OCI-LY7 (cell line): Measurements from ENCODE around the gene SYT14. TPM values are rescaled to one million over a fixed set of nuclear protein-coding genes. Genes with fewer than 3 reads are reported as not detected.

ENCODE experiments used
- BruUV-seq: library from RNA; stranded (reverse); fragments of 400-500 nt; replicated peaks from 2 replicates; lab custom pipeline; 2021; lab: Mats Ljungman, UMichigan
- CTCF ChIA-PET: fragments of 300-600 bp; sonication (Branson Sonifier 250); formaldehyde crosslinking; loops from one replicate; lab custom pipeline; 2022; ENCODE audit warnings: antibody characterized with exemption; ENCODE audit not compliant: unreplicated experiment; lab: Charles Lee
- POLR2A ChIA-PET: fragments of 300-600 bp; sonication (Branson Sonifier 250); formaldehyde crosslinking; loops from one replicate; lab custom pipeline; 2022; ENCODE audit warnings: antibody characterized with exemption; lab: Charles Lee
- DNase-seq: peaks from one replicate; pipeline ENCODE4 v3.0.0-alpha.2; 2015; ENCODE audit warnings: low spot score
- H2AFZ ChIP-seq: fragments of 200-600 bp; sonication (generic), shearing (Covaris generic); 2 replicates; pipeline ENCODE4 v1.6.1; 2014; ENCODE audit warnings: mild to moderate bottlenecking, antibody characterized with exemption, low read length, moderate library complexity
- H3K27ac ChIP-seq: fragments of 200-600 bp; sonication (generic); 2 replicates; pipeline ENCODE4 v1.5.1; 2014; ENCODE audit warnings: mixed run types, low read depth, mild to moderate bottlenecking, moderate library complexity, low read length, inconsistent platforms; ENCODE audit not compliant: poor library complexity, severe bottlenecking
- H3K36me3 ChIP-seq: fragments of 200-600 bp; sonication (generic); 2 replicates; pipeline ENCODE4 v1.6.1; 2014; ENCODE audit warnings: mild to moderate bottlenecking, antibody characterized with exemption, low read length, moderate library complexity, mixed read lengths; ENCODE audit not compliant: insufficient read depth
- H3K4me1 ChIP-seq: fragments of 200-600 bp; sonication (generic); 2 replicates; pipeline ENCODE4 v1.5.1; 2014; ENCODE audit warnings: mild to moderate bottlenecking, low read length; ENCODE audit not compliant: insufficient read depth, poor library complexity, severe bottlenecking
- H3K4me2 ChIP-seq: fragments of 200-600 bp; sonication (generic); 2 replicates; pipeline ENCODE4 v1.6.1; 2014; ENCODE audit warnings: mild to moderate bottlenecking, low read length
- H3K4me3 ChIP-seq: fragments of 200-600 bp; sonication (generic); 2 replicates; pipeline ENCODE4 v1.5.1; 2014; ENCODE audit warnings: mild to moderate bottlenecking, low read depth, low read length; ENCODE audit not compliant: poor library complexity, severe bottlenecking
- H3K79me2 ChIP-seq: fragments of 200-600 bp; sonication (generic); 2 replicates; pipeline ENCODE4 v1.6.1; 2016; ENCODE audit warnings: low read depth, mild to moderate bottlenecking, low read length, moderate library complexity, mixed read lengths; ENCODE audit not compliant: insufficient read depth
- H3K9me2 ChIP-seq: fragments of 200-600 bp; sonication (generic); 2 replicates; pipeline ENCODE4 v1.6.1; 2016; ENCODE audit warnings: mild to moderate bottlenecking, low read length, mixed read lengths; ENCODE audit not compliant: insufficient read depth
- H3K9me3 ChIP-seq: fragments of 200-600 bp; sonication (generic); 2 replicates; pipeline ENCODE4 v1.6.1; 2014; ENCODE audit warnings: mild to moderate bottlenecking, mixed run types, low read length, mixed read lengths
- H4K20me1 ChIP-seq: fragments of 200-600 bp; sonication (generic); 2 replicates; pipeline ENCODE4 v1.6.1; 2014; ENCODE audit warnings: mild to moderate bottlenecking, antibody characterized with exemption, low read length, moderate library complexity, mixed read lengths; ENCODE audit not compliant: insufficient read depth
- EZH2phosphoT487 ChIP-seq: fragments of 200-600 bp; sonication (generic); IDR thresholded peaks from 2 replicates; pipeline ENCODE4 v1.6.1; 2018; ENCODE audit warnings: low read depth, borderline replicate concordance, mild to moderate bottlenecking, mixed run types, antibody characterized with exemption, low read length, moderate library complexity, mixed read lengths
- intact Hi-C: fragments of 100-400 bp; cut with micrococcal nuclease; formaldehyde crosslinking; loops from one replicate; pipeline ENCODE4 v1.10.0; 2022; ENCODE audit not compliant: unreplicated experiment
- total RNA-seq, 2 experiments: library from RNA; depleted of rRNA in 1 of 2; stranded (reverse); fragments of >200 nt in 1 of 2; shearing (Covaris generic) in 1 of 2; gene quantifications; 2 replicates each; pipeline ENCODE4 v1.2.3, GENCODE V29; 2014 to 2022
- TF ChIP-seq, protein P1 (sequence below): fragments of 200-600 bp; sonication (generic); conservative IDR thresholded peaks from 2 replicates; pipeline ENCODE4 v1.5.1; 2014; ENCODE audit warnings: mild to moderate bottlenecking, antibody characterized with exemption, low read length, moderate library complexity, mixed read lengths

Gene SYT14
- total RNA-seq, 2 experiments from 2014 or later, result not detected

DNA sequence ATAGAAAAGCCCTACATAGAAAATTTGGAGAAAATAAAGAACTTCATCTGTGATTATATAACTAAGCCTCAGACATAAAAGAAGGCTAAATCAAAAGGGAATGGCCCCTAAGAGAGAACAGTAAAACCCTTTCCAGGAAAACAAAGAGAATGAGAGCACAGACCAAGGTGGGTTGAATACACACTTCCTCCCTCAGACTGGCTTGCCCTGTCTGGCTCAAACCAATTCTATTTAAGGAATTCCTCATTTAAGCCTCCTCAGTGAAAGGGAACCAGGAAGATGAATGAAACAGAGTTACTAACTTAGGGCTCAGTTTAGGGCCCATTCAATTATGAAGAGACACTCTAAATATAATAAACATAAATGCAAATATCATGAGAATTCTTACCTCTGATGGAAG, 10.6 kb upstream of the SYT14 start:
- Histone ChIP-seq H4K20me1 (no peaks in the 10 kb centered on the region), H3K4me2 (no peak overlapping the region), H3K36me3 (no peaks in the 10 kb centered on the region), H3K9me2 (no peaks in the 10 kb centered on the region), H2AFZ (no peak overlapping the region), H3K79me2 (no peaks in the 10 kb centered on the region), H3K4me1 (no peaks in the 10 kb centered on the region), H3K4me3 (no peak overlapping the region), H3K27ac (no peak overlapping the region), H3K9me3 (no peaks in the 10 kb centered on the region)
- intact Hi-C loops, result no loop called here
- ChIA-PET CTCF (no interaction called here), POLR2A (no interaction called here)
- no TSS peak for BruUV-seq
- TF ChIP-seq, protein P1, sequence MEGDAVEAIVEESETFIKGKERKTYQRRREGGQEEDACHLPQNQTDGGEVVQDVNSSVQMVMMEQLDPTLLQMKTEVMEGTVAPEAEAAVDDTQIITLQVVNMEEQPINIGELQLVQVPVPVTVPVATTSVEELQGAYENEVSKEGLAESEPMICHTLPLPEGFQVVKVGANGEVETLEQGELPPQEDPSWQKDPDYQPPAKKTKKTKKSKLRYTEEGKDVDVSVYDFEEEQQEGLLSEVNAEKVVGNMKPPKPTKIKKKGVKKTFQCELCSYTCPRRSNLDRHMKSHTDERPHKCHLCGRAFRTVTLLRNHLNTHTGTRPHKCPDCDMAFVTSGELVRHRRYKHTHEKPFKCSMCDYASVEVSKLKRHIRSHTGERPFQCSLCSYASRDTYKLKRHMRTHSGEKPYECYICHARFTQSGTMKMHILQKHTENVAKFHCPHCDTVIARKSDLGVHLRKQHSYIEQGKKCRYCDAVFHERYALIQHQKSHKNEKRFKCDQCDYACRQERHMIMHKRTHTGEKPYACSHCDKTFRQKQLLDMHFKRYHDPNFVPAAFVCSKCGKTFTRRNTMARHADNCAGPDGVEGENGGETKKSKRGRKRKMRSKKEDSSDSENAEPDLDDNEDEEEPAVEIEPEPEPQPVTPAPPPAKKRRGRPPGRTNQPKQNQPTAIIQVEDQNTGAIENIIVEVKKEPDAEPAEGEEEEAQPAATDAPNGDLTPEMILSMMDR, result no peak
- TF ChIP-seq EZH2phosphoT487, result no peak
- no peak for DNase-seq

DNA sequence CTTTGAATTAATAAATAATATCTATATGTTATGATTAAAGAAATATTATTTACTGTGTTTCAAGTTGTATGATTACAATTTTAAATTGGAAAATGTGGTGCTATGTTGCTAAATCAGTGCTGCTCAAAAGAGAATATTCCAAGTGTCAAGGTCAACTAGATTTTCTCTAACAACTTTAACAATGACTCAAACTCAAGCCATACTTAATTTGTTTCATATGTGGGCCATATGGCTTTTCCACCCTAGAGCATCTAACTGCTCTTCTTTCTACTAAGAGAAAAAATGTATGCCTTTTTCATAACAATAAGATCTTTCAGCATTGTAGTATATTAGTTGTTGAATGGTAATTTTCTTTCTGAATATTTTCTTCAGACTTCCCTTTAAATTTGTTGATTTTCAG, 8.3 kb upstream of the SYT14 start:
- no peak overlapping the region for H3K4me2 ChIP-seq
- no peaks in the 10 kb centered on the region for H3K9me2 ChIP-seq
- no peaks in the 10 kb centered on the region for H4K20me1 ChIP-seq
- no peak overlapping the region for H3K4me3 ChIP-seq
- no peaks in the 10 kb centered on the region for H3K79me2 ChIP-seq
- no peaks in the 10 kb centered on the region for H3K36me3 ChIP-seq
- H3K9me3 ChIP-seq, result no peaks in the 10 kb centered on the region
- no peaks in the 10 kb centered on the region for H3K4me1 ChIP-seq
- intact Hi-C loops, result no loop called here
- ChIA-PET POLR2A (interaction anchor here (1.0 kb wide), 1 partner anchor 8 kb away, joined by 3 read pairs; no protein-coding TSS in a partner anchor), CTCF (no interaction called here)
- TF ChIP-seq, protein P1, result no peak
- no peak for TF ChIP-seq EZH2phosphoT487
- H2AFZ ChIP-seq, result no peak overlapping the region
- DNase-seq, result no peak
- no peak overlapping the region for H3K27ac ChIP-seq
- no TSS peak for BruUV-seq

DNA sequence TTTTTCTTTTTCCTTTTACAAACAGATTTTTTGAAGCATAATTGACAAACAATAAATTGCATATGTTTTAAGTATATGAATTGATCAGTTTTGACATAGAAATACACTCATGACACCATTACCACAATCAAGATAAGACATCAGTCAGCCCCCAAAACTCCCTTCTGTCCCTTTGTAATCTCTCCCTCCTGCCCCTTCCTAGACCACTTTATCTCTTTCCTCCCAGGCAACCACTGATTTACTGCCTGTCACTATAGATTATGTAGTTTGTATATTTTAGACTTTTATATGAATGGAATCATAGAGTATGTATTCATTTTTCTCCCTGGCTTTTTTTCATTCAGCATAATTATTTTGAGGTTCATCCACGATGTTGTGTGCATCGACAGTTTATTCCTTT, 6.9 kb upstream of the SYT14 start:
- no peaks in the 10 kb centered on the region for H3K9me2 ChIP-seq
- H2AFZ ChIP-seq, result no peak overlapping the region
- H3K9me3 ChIP-seq, result no peaks in the 10 kb centered on the region
- no peak for DNase-seq
- no peak overlapping the region for H3K4me2 ChIP-seq
- no peak overlapping the region for H3K27ac ChIP-seq
- TF ChIP-seq EZH2phosphoT487, result no peak
- TF ChIP-seq, protein P1, result no peak
- BruUV-seq, result no TSS peak
- ChIA-PET POLR2A (no interaction called here), CTCF (no interaction called here)
- intact Hi-C loops, result no loop called here
- no peaks in the 10 kb centered on the region for H4K20me1 ChIP-seq
- no peak overlapping the region for H3K4me3 ChIP-seq
- H3K79me2 ChIP-seq, result no peaks in the 10 kb centered on the region
- H3K36me3 ChIP-seq, result no peaks in the 10 kb centered on the region
- no peaks in the 10 kb centered on the region for H3K4me1 ChIP-seq
